Cardiac fibroblast (primary cell): Measurements from ENCODE around the gene UBA7.
"Not testable (repeated sequence)": the region's sequence is repeated elsewhere in the genome, so short reads cannot be mapped to it uniquely, and the experiment has no call there.

Experiments
- DNase-seq, 2 donors: peaks; one replicate each; pipeline versions ENCODE4 v3.0.0 to v3.0.0-alpha.2; 2010; ENCODE audit warnings: low read depth in 2 of 2
- H3K4me3 ChIP-seq, 2 donors: replicated peaks in 1 of 2; 1 replicate in 1 of 2; 2 replicates in 1 of 2; pipeline ENCODE4 v1.5.1; 2011; ENCODE audit warnings: low read depth in 2 of 2, low read length in 2 of 2, mild to moderate bottlenecking in 2 of 2, moderate library complexity in 1 of 2
- CTCF ChIP-seq: IDR thresholded peaks from one replicate; pipeline ENCODE4 v1.5.1; 2011; ENCODE audit warnings: low read depth, mild to moderate bottlenecking, low read length, inconsistent platforms

UBA7 gene

DNA sequence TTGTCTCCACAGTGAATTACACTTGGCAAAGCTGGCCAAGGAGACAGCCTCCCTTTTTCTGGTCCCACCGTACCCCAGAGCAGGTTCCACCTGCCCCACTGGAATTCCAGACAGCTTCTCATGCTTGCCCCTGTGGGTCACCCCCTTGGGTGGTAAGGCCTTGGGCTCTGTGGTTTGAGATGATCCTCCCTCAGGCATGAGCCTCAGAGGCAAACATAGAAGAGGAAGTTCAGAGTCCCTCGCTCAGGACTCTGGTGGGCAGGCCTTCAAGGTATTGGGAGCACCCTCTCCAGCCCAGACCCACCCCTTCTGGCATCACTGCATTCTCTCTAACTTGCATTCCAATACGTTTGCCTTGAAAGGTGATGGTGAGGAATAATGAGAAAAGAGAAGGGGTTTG, 17.6 kb upstream of the UBA7 start:
- no peak overlapping the region for H3K4me3 ChIP-seq
- DNase-seq = no peak
- no peak for TF ChIP-seq CTCF

DNA sequence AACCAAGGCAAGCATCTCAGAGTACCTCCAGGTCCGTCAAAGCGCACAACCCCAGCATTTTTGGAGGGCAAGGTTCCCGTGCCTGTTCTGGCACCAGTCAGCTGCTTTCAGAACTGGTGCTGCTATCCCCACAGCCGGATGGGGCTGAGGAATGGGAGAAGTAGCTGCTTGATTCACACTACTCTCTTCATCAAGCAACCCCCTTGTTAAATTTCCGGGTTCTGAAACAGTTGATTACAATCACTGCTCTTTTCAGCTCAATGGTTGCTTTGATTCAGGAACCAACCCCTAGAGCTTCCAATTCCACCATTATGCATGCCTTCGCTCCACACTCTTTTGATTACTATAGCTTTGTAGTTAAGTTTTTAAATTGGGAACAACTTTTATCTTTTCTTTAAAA, 12.3 kb upstream of the UBA7 start:
- H3K4me3 ChIP-seq = no peak overlapping the region
- no peak for DNase-seq
- no peak for TF ChIP-seq CTCF

DNA sequence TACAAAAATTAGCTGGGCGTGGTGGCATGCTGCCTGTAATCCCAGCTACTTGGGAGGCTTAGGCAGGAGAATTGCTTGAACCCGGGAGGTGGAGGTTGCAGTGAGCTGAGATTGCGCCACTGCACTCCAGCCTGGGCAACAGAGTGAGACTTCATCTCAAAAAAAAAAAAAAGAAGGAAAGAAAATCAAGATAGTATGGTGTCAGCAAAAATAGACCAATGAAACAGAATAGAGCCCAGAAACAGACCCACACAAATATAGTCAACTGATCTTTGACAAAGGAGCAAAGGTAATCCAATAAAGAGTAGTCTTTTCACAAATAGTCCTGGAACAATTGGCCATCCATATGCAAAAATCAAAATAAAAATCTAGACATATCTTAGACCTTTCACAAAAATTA, 9.4 kb upstream of the UBA7 start:
- H3K4me3 ChIP-seq, DNase-seq: not testable (repeated sequence)

GRCh38 chr3:49812916-49813496, 747 bp downstream of the UBA7 start:
- DNase-seq = no peak
- peak overlapping the region; percentile 47 to 56 for H3K4me3 ChIP-seq
- no peak for TF ChIP-seq CTCF

DNA sequence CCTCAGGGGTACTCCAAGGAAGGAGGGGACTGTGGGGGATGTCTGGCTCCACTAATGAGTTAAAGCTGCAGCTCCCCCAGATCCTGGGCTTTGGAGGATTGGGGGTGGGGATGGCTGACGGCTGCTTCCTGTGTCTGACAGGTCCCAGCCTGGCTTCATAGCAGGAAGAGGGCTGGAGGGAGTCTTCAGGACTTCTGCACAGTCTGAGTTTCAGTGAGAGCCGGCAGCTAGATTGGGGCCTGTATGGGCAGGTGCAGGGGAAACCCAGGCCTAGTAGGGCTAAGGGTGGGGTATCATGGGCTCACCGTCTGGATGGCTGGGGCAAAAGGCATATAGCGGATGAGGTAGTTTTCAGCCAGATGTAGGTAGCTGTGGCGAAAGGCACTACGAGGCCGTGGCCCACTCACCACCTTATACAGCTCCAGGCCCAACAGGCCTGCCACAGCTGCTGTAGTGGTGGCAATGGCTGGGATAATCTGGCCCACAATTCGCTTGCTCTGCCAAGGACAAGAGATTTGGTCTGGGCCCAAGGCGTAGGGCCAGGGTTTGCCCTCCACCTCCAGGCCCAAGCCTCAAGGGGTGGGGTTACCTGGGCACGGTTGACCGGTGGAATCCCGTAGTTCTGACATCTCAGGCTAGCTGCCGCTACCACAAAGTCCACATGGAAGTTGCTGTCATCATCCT, 6.2 kb downstream of the UBA7 start:
- H3K4me3 ChIP-seq = no peak overlapping the region
- TF ChIP-seq CTCF = no peak
- DNase-seq = peak in 1 of 2 donors; percentile 62

- H3K4me3 ChIP-seq = no peak overlapping the region
- no peak for TF ChIP-seq CTCF
Observed at GRCh38 chr3:49806850-49807249, 6.9 kb downstream of the UBA7 start.

GRCh38 chr3:49805897-49806701, 7.7 kb downstream of the UBA7 start:
- DNase-seq = peak; percentile 21 to 92
- TF ChIP-seq CTCF = no peak
- H3K4me3 ChIP-seq = peak overlapping the region; percentile 8 to 22

More at GRCh38 chr3:49806850-49807249, 6.9 kb downstream of the UBA7 start:
- no peak for DNase-seq
